Lower leg skin (tissue), 3 donors: Measurements from ENCODE around the gene WEE2.

Experiments used
- CTCF ChIP-seq, 3 donors: fragments of 450-650 bp; IDR thresholded peaks; one replicate each; pipeline ENCODE4 v1.5.1; 2016; ENCODE audit warnings: antibody characterized with exemption in 3 of 3, mild to moderate bottlenecking in 3 of 3, moderate library complexity in 2 of 3
- POLR2A ChIP-seq, 2 donors: fragments of 450-650 bp; IDR thresholded peaks; one replicate each; pipeline ENCODE4 v1.6.1; 2016 to 2017; ENCODE audit warnings: antibody characterized with exemption in 2 of 2, mild to moderate bottlenecking in 1 of 2, moderate library complexity in 1 of 2

DNA sequence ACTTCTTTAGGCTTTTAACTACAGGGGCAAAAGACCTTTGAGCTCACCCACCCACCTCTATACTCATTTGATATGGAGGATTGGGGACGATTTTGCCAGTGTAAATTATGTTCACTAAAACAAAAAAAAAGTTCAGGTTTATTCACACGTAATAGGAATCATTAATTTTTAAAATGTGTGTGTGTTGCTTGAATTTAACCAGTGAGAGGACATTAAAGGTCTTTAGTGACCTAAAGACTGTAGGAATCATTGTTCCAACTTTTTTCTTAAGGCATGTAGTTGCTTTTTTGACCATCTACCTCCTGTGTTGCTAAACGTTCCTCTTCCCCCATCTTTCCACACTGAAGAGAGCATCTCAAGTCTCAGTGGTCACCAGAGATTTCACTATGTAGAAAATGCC lies 31.1 kb downstream of the WEE2 start:
- TF ChIP-seq CTCF (IDR thresholded peaks at IDR 0.05) (no peak), POLR2A (IDR thresholded peaks at IDR 0.05) (no peak)
